ENCODE measurements around the gene CASP7. TPM values are rescaled to one million over a fixed set of nuclear protein-coding genes. Genes with fewer than 3 reads are reported as not detected.

The CASP7 gene
- total RNA-seq, 2 donors from 2014 or later, result 7.2 to 9.5 TPM

GRCh38 chr10:113643183-113643582 lies 36.5 kb upstream of the CASP7 start:
- TF ChIP-seq, protein P1, sequence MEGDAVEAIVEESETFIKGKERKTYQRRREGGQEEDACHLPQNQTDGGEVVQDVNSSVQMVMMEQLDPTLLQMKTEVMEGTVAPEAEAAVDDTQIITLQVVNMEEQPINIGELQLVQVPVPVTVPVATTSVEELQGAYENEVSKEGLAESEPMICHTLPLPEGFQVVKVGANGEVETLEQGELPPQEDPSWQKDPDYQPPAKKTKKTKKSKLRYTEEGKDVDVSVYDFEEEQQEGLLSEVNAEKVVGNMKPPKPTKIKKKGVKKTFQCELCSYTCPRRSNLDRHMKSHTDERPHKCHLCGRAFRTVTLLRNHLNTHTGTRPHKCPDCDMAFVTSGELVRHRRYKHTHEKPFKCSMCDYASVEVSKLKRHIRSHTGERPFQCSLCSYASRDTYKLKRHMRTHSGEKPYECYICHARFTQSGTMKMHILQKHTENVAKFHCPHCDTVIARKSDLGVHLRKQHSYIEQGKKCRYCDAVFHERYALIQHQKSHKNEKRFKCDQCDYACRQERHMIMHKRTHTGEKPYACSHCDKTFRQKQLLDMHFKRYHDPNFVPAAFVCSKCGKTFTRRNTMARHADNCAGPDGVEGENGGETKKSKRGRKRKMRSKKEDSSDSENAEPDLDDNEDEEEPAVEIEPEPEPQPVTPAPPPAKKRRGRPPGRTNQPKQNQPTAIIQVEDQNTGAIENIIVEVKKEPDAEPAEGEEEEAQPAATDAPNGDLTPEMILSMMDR (IDR thresholded peaks at IDR 0.05), result no peak

DNA sequence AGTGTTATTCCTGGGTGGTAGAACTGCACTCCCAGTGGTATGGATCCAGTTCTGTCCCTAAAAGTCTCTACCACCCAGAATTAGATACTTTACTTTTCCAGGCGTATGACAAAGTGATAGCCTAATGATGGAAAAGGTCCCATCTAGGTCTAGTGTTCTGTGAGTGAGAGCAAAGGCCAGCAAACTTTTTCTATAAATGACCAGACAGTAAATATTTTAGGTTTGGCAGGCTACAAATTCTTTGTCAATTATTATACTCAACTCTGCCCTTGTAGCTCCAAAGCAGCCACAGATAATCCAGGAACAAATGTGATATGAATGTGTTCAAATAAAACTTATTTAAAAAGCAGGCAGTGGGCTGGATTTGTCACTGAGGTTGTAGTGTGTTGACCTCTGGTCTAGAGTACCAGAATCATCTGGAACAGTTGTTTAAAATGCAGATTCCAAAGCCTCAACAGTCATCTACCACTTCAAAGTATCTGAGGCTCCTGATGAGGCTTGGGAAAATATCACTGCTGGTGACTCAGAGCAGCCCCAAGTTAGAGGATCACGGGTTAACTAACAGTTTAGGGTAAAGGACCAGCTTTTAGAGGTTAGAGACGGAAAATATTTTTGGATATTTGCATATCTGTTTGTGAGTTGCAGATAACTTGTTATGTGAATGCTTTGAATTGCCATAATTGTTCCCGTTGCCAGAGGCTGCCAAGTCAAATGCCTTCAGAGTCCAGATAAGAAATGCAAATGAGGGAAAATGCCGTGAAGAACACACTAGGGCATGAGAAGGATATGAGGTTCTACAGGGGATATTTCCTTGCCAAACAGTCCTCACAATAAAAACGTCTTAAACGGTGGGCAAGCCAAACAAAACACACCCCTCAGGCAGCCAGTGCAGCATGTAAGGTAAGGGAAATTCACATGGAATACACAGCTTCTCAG lies 35.3 kb upstream of the CASP7 start:
- Histone ChIP-seq H3K4me3 (no peak overlapping the region), H3K4me1 (peaks cover 0 to 52% of the 10 kb centered on the region in 2 donors), H3K36me3 (peaks cover 42% of the 10 kb centered on the region), H3K9me3 (no peaks in the 10 kb centered on the region), H3K27ac (peak overlapping the region; percentile 68 to 87), H3K27me3 (no peaks in the 10 kb centered on the region)
- DNase-seq (ENCODE audit: low spot score), result no peak
- TF ChIP-seq, protein P1 (IDR thresholded peaks at IDR 0.05), result no peak

More at GRCh38 chr10:113643183-113643582, 36.5 kb upstream of the CASP7 start:
- no peaks in the 10 kb centered on the region for H3K9me3 ChIP-seq
- DNase-seq (ENCODE audit: low spot score), result no peak
- no peaks in the 10 kb centered on the region for H3K27me3 ChIP-seq
- H3K4me1 ChIP-seq, result peaks cover 0 to 52% of the 10 kb centered on the region in 2 donors
- no peak overlapping the region for H3K4me3 ChIP-seq
- peak overlapping the region; percentile 68 to 87 for H3K27ac ChIP-seq
- peaks cover 40% of the 10 kb centered on the region for H3K36me3 ChIP-seq

GRCh38 chr10:113646336-113647201 lies 33.1 kb upstream of the CASP7 start:
- DNase-seq (ENCODE audit: low spot score), result no peak
- TF ChIP-seq, protein P1 (IDR thresholded peaks at IDR 0.05), result no peak

GRCh38 chr10:113647812-113648211 lies 31.9 kb upstream of the CASP7 start:
- TF ChIP-seq, protein P1 (IDR thresholded peaks at IDR 0.05), result no peak
- Histone ChIP-seq H3K36me3 (peaks cover 51% of the 10 kb centered on the region), H3K9me3 (no peaks in the 10 kb centered on the region), H3K4me1 (peaks cover 0 to 48% of the 10 kb centered on the region in 2 donors), H3K4me3 (no peak overlapping the region), H3K27me3 (no peaks in the 10 kb centered on the region), H3K27ac (peak overlapping the region; percentile 68 to 87)
- DNase-seq (ENCODE audit: low spot score), result no peak

More at GRCh38 chr10:113646336-113647201, 33.1 kb upstream of the CASP7 start:
- no peaks in the 10 kb centered on the region for H3K9me3 ChIP-seq
- H3K4me3 ChIP-seq, result no peak overlapping the region
- H3K36me3 ChIP-seq, result peaks cover 51% of the 10 kb centered on the region
- no peaks in the 10 kb centered on the region for H3K27me3 ChIP-seq
- H3K4me1 ChIP-seq, result peaks cover 0 to 52% of the 10 kb centered on the region in 2 donors
- peak overlapping the region; percentile 68 to 87 for H3K27ac ChIP-seq

- DNase-seq (ENCODE audit: low spot score), result no peak
- peaks cover 58% of the 10 kb centered on the region for H3K36me3 ChIP-seq
Measured at GRCh38 chr10:113648478-113648877, 31.2 kb upstream of the CASP7 start.

More at GRCh38 chr10:113648478-113648877, 31.2 kb upstream of the CASP7 start:
- H3K4me3 ChIP-seq, result no peak overlapping the region
- no peaks in the 10 kb centered on the region for H3K9me3 ChIP-seq
- TF ChIP-seq, protein P1 (IDR thresholded peaks at IDR 0.05), result no peak
- H3K4me1 ChIP-seq, result peaks cover 0 to 41% of the 10 kb centered on the region in 2 donors
- H3K27me3 ChIP-seq, result no peaks in the 10 kb centered on the region
- H3K27ac ChIP-seq, result peak overlapping the region; percentile 68 to 87
